Spleen (tissue), 11 donors: ENCODE data around the gene BTN2A1. TPM values are rescaled to one million over a fixed set of nuclear protein-coding genes. Genes with fewer than 3 reads are reported as not detected.

Experiments used
- DNase-seq: peaks from one replicate; pipeline ENCODE4 v3.0.0-alpha.2; 2020
- H3K27ac ChIP-seq, 8 donors: fragments of 200-600 bp; sonication (generic) in 7 of 8; 1 replicate in 4 of 8; 2 replicates in 4 of 8; pipeline versions ENCODE4 v1.5.0 to v1.8.0; 2016 to 2021; ENCODE audit warnings: inconsistent platforms in 4 of 8, mild to moderate bottlenecking in 4 of 8, moderate library complexity in 1 of 8
- H3K27me3 ChIP-seq, 7 donors: fragments of 200-600 bp; sonication (generic) in 6 of 7; replicated peaks in 1 of 7; 1 replicate in 4 of 7; 2 replicates in 3 of 7; pipeline versions ENCODE4 v1.5.0 to v1.8.0; 2016 to 2021; ENCODE audit warnings: inconsistent platforms in 3 of 7, mild to moderate bottlenecking in 1 of 7
- H3K36me3 ChIP-seq, 6 donors: fragments of 200-600 bp; sonication (generic) in 5 of 6; 1 replicate in 4 of 6; 2 replicates in 2 of 6; pipeline versions ENCODE4 v1.5.0 to v1.8.0; 2016 to 2021; ENCODE audit warnings: inconsistent platforms in 2 of 6
- H3K4me1 ChIP-seq, 6 donors: fragments of 200-600 bp; sonication (generic) in 5 of 6; 1 replicate in 3 of 6; 2 replicates in 3 of 6; pipeline versions ENCODE4 v1.5.0 to v1.8.0; 2016 to 2021; ENCODE audit warnings: inconsistent platforms in 3 of 6
- H3K4me3 ChIP-seq, 8 donors: fragments of 200-600 bp; sonication (generic) in 7 of 8; 1 replicate in 4 of 8; 2 replicates in 4 of 8; pipeline versions ENCODE4 v1.5.0 to v1.8.0; 2016 to 2021; ENCODE audit warnings: inconsistent platforms in 4 of 8, mild to moderate bottlenecking in 4 of 8, moderate library complexity in 2 of 8
- H3K9me3 ChIP-seq, 8 donors: fragments of 200-600 bp; sonication (generic) in 7 of 8; 1 replicate in 4 of 8; 2 replicates in 4 of 8; pipeline versions ENCODE4 v1.5.0 to v1.8.0; 2016 to 2021; ENCODE audit warnings: inconsistent platforms in 4 of 8
- POLR2A ChIP-seq, 3 donors: fragments of 450-650 bp; IDR thresholded peaks; one replicate each; pipeline ENCODE4 v1.5.1; 2017; ENCODE audit warnings: antibody characterized with exemption in 3 of 3, mild to moderate bottlenecking in 1 of 3
- POLR2AphosphoS5 ChIP-seq, 3 donors: sonication (generic); formaldehyde crosslinking; IDR thresholded peaks; one replicate each; pipeline ENCODE4 v1.5.1; 2017; ENCODE audit warnings: antibody characterized with exemption in 3 of 3
- WGBS, 5 donors: extraction: QIAGEN DNeasy Blood & Tissue Kit in 3 of 5; methylation state at CpG; one replicate each; pipeline versions ENCODE4 v1.1.5 to v1.1.7; 2013 to 2018; 5-methylcytosine and 5-hydroxymethylcytosine counted together
- intact Hi-C: fragments of 100-400 bp; cut with DNase I; formaldehyde crosslinking; loops from one replicate; pipeline ENCODE4 v1.15.0; 2023; ENCODE audit warnings: low total_unique reads
- polyA plus RNA-seq, 3 donors: library from polyadenylated mRNA; stranded (reverse); fragments of 200-250 nt; gene quantifications; one replicate each; pipeline ENCODE4 v1.2.1, GENCODE V29; 2013
- total RNA-seq, 7 donors: library from RNA; depleted of rRNA in 3 of 7; stranded (reverse); fragments of >200 nt in 3 of 7; fragmentation: NEBNext Ultra II Directional in 4 of 7; extraction: Animal tissue kit (Norgen Biotek cat#: 25700) in 4 of 7; gene quantifications; one replicate each; pipeline versions ENCODE4 v1.1.0 to v1.2.1, GENCODE V29; 2016 to 2021
- TF ChIP-seq, protein P1 (sequence below), 11 experiments: fragments of 200-600 bp in 7 of 11; fragments of 450-650 bp in 4 of 11; sonication (generic) in 4 of 11; IDR thresholded peaks in 8 of 11; conservative IDR thresholded peaks in 3 of 11; 1 replicate in 7 of 11; 2 replicates in 4 of 11; pipeline versions ENCODE4 v1.4.0 to v1.8.0; 2016 to 2021; ENCODE audit warnings: antibody characterized with exemption in 11 of 11, inconsistent platforms in 4 of 11, mild to moderate bottlenecking in 1 of 11
- donor health status: healthy with polysubstance abuse.
- donor health status: DM: no; HTN: no; CAD: no; lungs with moderate emphysema.
- donor health status: DM: no; HTN: no; CAD: no.
- donor health status: Bipolar disorder and iron deficiency.
- donor health status: healthy.
- donor health status: DM: no; HTN: no; CAD: no.
- donor health status: DM: yes; HTN: yes; CAD: no.

The BTN2A1 gene
- total and polyA plus RNA-seq, 10 donors, result 17.0 to 50.8 (median 34.9) TPM

DNA sequence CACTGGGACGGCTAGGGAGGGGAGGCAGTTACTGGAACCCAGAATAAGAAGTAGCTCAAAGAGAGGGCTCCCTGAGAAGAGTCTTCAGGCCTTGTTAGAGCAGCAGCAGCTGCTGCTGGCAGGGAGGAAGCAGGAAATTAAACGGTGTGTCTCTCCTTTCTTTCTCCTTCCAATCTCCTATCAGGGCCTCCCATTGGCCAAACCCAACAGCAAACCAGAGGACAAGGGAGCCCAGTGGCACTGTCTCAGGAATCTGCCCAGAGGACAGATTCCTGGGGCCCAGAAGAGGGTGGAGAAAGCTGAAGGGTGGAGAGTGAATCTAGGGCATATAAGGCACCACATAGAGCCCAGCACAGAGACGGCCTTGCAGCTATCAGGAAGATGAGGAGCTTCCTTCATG, 45.5 kb upstream of the BTN2A1 start:
- Histone ChIP-seq H3K4me3 (no peak overlapping the region), H3K9me3 (peaks cover 0 to 11% (median 6%) of the 10 kb centered on the region in 8 donors), H3K4me1 (peaks cover 1 to 29% (median 6%) of the 10 kb centered on the region in 6 donors), H3K36me3 (peaks cover 2 to 83% (median 54%) of the 10 kb centered on the region in 6 donors), H3K27me3 (no peaks in the 10 kb centered on the region), H3K27ac (peak overlapping the region in 6 of 8 donors; percentile 15 to 52 (median 23))
- intact Hi-C loops, result no loop called here
- WGBS, 5 donors, result 65 to 75% (median 71%) methylated on average over 3 of the region's 3 CpGs
- DNase-seq, result no peak
- TF ChIP-seq POLR2AphosphoS5 (IDR thresholded peaks at IDR 0.05) (no peak), POLR2A (IDR thresholded peaks at IDR 0.05) (no peak)
- TF ChIP-seq, protein P1, sequence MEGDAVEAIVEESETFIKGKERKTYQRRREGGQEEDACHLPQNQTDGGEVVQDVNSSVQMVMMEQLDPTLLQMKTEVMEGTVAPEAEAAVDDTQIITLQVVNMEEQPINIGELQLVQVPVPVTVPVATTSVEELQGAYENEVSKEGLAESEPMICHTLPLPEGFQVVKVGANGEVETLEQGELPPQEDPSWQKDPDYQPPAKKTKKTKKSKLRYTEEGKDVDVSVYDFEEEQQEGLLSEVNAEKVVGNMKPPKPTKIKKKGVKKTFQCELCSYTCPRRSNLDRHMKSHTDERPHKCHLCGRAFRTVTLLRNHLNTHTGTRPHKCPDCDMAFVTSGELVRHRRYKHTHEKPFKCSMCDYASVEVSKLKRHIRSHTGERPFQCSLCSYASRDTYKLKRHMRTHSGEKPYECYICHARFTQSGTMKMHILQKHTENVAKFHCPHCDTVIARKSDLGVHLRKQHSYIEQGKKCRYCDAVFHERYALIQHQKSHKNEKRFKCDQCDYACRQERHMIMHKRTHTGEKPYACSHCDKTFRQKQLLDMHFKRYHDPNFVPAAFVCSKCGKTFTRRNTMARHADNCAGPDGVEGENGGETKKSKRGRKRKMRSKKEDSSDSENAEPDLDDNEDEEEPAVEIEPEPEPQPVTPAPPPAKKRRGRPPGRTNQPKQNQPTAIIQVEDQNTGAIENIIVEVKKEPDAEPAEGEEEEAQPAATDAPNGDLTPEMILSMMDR (IDR thresholded peaks at IDR 0.05 in 8 of 11, conservative IDR thresholded peaks at IDR 0.05 in 3 of 11), result no peak

GRCh38 chr6:26412954-26413353, 44.8 kb upstream of the BTN2A1 start:
- WGBS, 5 donors, result 84 to 93% (median 93%) methylated on average over 4 of the region's 4 CpGs
- H3K36me3 ChIP-seq, result peaks cover 2 to 78% (median 46%) of the 10 kb centered on the region in 6 donors

GRCh38 chr6:26414281-26414680, 43.5 kb upstream of the BTN2A1 start:
- no peaks in the 10 kb centered on the region for H3K27me3 ChIP-seq
- peaks cover 0 to 22% (median 2%) of the 10 kb centered on the region in 6 donors for H3K4me1 ChIP-seq
- no peak for DNase-seq
- WGBS, 5 donors, result 67 to 88% (median 75%) methylated on average over 3 of the region's 3 CpGs
- intact Hi-C loops, result no loop called here
- peaks cover 0 to 30% (median 23%) of the 10 kb centered on the region in 8 donors for H3K9me3 ChIP-seq
- H3K4me3 ChIP-seq, result no peak overlapping the region
- TF ChIP-seq POLR2A (IDR thresholded peaks at IDR 0.05) (no peak), POLR2AphosphoS5 (IDR thresholded peaks at IDR 0.05) (no peak)
- TF ChIP-seq, protein P1 (IDR thresholded peaks at IDR 0.05 in 8 of 11, conservative IDR thresholded peaks at IDR 0.05 in 3 of 11), result no peak
- H3K27ac ChIP-seq, result peak overlapping the region in 2 of 8 donors; percentile 7 to 47
- H3K36me3 ChIP-seq, result peaks cover 2 to 69% (median 35%) of the 10 kb centered on the region in 6 donors

More at GRCh38 chr6:26412954-26413353, 44.8 kb upstream of the BTN2A1 start:
- TF ChIP-seq POLR2AphosphoS5 (IDR thresholded peaks at IDR 0.05) (no peak), POLR2A (IDR thresholded peaks at IDR 0.05) (no peak)
- TF ChIP-seq, protein P1 (IDR thresholded peaks at IDR 0.05 in 8 of 11, conservative IDR thresholded peaks at IDR 0.05 in 3 of 11), result no peak
- DNase-seq, result no peak
- no peak overlapping the region for H3K4me3 ChIP-seq
- H3K27me3 ChIP-seq, result no peaks in the 10 kb centered on the region
- peaks cover 0 to 18% (median 13%) of the 10 kb centered on the region in 8 donors for H3K9me3 ChIP-seq
- peaks cover 0 to 22% (median 2%) of the 10 kb centered on the region in 6 donors for H3K4me1 ChIP-seq
- H3K27ac ChIP-seq, result peak overlapping the region in 4 of 8 donors; percentile 21 to 52 (median 36)
- intact Hi-C loops, result no loop called here

GRCh38 chr6:26415036-26415614, 42.6 kb upstream of the BTN2A1 start:
- intact Hi-C loops, result no loop called here
- Histone ChIP-seq H3K27me3 (no peaks in the 10 kb centered on the region), H3K36me3 (peaks cover 2 to 61% (median 27%) of the 10 kb centered on the region in 6 donors), H3K9me3 (peaks cover 0 to 32% (median 23%) of the 10 kb centered on the region in 8 donors), H3K4me3 (no peak overlapping the region), H3K27ac (no peak overlapping the region), H3K4me1 (peaks cover 0 to 23% (median 4%) of the 10 kb centered on the region in 6 donors)
- WGBS, 5 donors, result 66 to 88% (median 83%) methylated on average over 1 of the region's 1 CpG
- no peak for DNase-seq
- TF ChIP-seq, protein P1 (IDR thresholded peaks at IDR 0.05 in 8 of 11, conservative IDR thresholded peaks at IDR 0.05 in 3 of 11), result no peak
